ENCODE results near the gene OTOP3.

The OTOP3 gene

DNA sequence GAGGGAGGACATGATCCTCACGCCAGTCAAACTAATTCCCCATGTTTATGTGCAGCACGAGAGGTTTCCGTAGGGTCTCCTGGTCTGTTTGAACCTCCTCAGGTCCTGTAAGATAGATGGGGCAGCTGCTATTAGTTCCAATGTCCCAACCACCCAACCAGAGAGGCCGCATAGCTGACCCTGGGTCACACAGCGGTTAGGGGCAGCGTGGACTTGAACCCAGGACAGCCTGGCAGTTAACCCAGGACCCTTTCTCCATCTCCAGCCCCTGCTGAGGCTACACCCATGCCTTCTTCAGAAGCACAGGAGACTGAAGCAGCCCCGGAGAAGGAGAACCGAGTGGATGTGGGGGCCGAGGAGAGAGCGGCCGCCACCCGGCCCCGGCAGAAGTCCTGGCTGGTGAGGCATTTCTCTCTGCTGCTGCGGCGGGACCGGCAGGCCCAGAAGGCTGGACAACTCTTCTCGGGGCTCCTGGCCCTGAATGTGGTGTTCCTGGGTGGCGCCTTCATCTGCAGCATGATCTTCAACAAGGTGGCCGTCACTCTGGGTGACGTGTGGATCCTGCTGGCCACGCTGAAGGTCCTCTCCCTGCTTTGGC, 5.5 kb downstream of the OTOP3 start (continued):
- TF ChIP-seq, protein P1, sequence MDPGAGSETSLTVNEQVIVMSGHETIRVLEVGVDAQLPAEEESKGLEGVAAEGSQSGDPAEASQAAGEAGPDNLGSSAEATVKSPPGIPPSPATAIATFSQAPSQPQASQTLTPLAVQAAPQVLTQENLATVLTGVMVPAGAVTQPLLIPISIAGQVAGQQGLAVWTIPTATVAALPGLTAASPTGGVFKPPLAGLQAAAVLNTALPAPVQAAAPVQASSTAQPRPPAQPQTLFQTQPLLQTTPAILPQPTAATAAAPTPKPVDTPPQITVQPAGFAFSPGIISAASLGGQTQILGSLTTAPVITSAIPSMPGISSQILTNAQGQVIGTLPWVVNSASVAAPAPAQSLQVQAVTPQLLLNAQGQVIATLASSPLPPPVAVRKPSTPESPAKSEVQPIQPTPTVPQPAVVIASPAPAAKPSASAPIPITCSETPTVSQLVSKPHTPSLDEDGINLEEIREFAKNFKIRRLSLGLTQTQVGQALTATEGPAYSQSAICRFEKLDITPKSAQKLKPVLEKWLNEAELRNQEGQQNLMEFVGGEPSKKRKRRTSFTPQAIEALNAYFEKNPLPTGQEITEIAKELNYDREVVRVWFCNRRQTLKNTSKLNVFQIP (CRISPR knock-in tag; IDR thresholded peaks at IDR 0.05; ENCODE audit: borderline replicate concordance, low read depth): no peak
- TF ChIP-seq RARB (CRISPR knock-in tag; IDR thresholded peaks at IDR 0.05) (no peak), ISL1 (CRISPR knock-in tag; IDR thresholded peaks at IDR 0.05) (no peak), TOX (CRISPR knock-in tag; IDR thresholded peaks at IDR 0.05; ENCODE audit: borderline replicate concordance) (no peak), ARNTL (CRISPR knock-in tag; IDR thresholded peaks at IDR 0.05; ENCODE audit: borderline replicate concordance, low read depth) (no peak), ZNF70 (CRISPR knock-in tag; IDR thresholded peaks at IDR 0.05) (no peak), ZFP30 (CRISPR knock-in tag; IDR thresholded peaks at IDR 0.05) (no peak), TCF4 (CRISPR knock-in tag; IDR thresholded peaks at IDR 0.05; ENCODE audit: borderline replicate concordance) (no peak)

DNA sequence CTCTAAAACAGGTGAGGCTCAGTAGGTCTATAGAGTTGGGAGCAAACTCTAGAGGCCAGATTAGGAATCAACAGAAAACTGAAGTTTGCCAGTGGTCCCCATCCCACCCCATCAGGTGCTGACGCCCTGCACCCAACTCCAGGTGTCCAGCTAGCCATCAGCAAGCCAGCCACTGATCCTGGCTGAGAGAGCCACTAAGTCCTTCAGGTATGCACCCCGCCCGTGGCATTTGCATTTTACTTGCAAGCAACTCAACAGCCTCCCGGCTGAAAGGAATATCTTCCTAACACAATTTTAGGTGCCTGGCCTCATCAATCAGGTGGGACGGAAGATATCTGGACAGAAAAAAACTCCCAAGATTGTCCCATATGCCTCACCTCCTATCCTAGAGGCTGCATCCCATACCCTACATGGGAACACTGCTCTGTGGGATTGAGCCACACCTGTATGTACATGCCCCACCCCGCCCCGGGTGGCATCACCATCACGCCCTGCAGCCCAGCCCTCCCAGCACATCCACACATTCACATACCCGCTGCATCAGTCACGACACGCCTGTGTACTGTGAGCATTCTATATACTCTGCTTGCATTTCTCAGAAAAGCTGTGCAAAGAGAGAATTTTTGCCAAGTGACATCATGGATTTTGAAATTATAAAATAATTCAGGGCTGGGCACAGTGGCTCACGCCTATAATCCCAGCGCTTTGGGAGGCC, 8.3 kb downstream of the OTOP3 start:
- no peak for TF ChIP-seq ISL1 (CRISPR knock-in tag; IDR thresholded peaks at IDR 0.05)
- TF ChIP-seq, protein P2, sequence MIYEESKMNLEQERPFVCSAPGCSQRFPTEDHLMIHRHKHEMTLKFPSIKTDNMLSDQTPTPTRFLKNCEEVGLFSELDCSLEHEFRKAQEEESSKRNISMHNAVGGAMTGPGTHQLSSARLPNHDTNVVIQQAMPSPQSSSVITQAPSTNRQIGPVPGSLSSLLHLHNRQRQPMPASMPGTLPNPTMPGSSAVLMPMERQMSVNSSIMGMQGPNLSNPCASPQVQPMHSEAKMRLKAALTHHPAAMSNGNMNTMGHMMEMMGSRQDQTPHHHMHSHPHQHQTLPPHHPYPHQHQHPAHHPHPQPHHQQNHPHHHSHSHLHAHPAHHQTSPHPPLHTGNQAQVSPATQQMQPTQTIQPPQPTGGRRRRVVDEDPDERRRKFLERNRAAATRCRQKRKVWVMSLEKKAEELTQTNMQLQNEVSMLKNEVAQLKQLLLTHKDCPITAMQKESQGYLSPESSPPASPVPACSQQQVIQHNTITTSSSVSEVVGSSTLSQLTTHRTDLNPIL (CRISPR knock-in tag; IDR thresholded peaks at IDR 0.05; ENCODE audit: low read depth): no peak
- no peak for TF ChIP-seq RARB (CRISPR knock-in tag; IDR thresholded peaks at IDR 0.05)
- TF ChIP-seq OSR1 (CRISPR knock-in tag; IDR thresholded peaks at IDR 0.05): no peak
- TF ChIP-seq ARNTL (CRISPR knock-in tag; IDR thresholded peaks at IDR 0.05; ENCODE audit: borderline replicate concordance, low read depth): no peak
- TF ChIP-seq ZNF565 (CRISPR knock-in tag; conservative IDR thresholded peaks at IDR 0.05; ENCODE audit: low read depth): no peak
- TF ChIP-seq TCF4 (CRISPR knock-in tag; IDR thresholded peaks at IDR 0.05; ENCODE audit: borderline replicate concordance): no peak
- TF ChIP-seq, protein P1 (CRISPR knock-in tag; IDR thresholded peaks at IDR 0.05; ENCODE audit: borderline replicate concordance, low read depth): no peak
- TF ChIP-seq ZFP30 (CRISPR knock-in tag; IDR thresholded peaks at IDR 0.05): no peak
- TF ChIP-seq ESRRG (CRISPR knock-in tag; IDR thresholded peaks at IDR 0.05): no peak
- TF ChIP-seq GLIS3 (CRISPR knock-in tag; IDR thresholded peaks at IDR 0.05): no peak
- TF ChIP-seq BACH2 (CRISPR knock-in tag; IDR thresholded peaks at IDR 0.05; ENCODE audit: borderline replicate concordance): no peak
- no peak for TF ChIP-seq SNAI2 (CRISPR knock-in tag; IDR thresholded peaks at IDR 0.05)
- TF ChIP-seq, protein P3, sequence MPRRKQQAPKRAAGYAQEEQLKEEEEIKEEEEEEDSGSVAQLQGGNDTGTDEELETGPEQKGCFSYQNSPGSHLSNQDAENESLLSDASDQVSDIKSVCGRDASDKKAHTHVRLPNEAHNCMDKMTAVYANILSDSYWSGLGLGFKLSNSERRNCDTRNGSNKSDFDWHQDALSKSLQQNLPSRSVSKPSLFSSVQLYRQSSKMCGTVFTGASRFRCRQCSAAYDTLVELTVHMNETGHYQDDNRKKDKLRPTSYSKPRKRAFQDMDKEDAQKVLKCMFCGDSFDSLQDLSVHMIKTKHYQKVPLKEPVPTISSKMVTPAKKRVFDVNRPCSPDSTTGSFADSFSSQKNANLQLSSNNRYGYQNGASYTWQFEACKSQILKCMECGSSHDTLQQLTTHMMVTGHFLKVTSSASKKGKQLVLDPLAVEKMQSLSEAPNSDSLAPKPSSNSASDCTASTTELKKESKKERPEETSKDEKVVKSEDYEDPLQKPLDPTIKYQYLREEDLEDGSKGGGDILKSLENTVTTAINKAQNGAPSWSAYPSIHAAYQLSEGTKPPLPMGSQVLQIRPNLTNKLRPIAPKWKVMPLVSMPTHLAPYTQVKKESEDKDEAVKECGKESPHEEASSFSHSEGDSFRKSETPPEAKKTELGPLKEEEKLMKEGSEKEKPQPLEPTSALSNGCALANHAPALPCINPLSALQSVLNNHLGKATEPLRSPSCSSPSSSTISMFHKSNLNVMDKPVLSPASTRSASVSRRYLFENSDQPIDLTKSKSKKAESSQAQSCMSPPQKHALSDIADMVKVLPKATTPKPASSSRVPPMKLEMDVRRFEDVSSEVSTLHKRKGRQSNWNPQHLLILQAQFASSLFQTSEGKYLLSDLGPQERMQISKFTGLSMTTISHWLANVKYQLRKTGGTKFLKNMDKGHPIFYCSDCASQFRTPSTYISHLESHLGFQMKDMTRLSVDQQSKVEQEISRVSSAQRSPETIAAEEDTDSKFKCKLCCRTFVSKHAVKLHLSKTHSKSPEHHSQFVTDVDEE (CRISPR knock-in tag; IDR thresholded peaks at IDR 0.05): no peak
- TF ChIP-seq TOX (CRISPR knock-in tag; IDR thresholded peaks at IDR 0.05; ENCODE audit: borderline replicate concordance): no peak
- TF ChIP-seq, protein P4, sequence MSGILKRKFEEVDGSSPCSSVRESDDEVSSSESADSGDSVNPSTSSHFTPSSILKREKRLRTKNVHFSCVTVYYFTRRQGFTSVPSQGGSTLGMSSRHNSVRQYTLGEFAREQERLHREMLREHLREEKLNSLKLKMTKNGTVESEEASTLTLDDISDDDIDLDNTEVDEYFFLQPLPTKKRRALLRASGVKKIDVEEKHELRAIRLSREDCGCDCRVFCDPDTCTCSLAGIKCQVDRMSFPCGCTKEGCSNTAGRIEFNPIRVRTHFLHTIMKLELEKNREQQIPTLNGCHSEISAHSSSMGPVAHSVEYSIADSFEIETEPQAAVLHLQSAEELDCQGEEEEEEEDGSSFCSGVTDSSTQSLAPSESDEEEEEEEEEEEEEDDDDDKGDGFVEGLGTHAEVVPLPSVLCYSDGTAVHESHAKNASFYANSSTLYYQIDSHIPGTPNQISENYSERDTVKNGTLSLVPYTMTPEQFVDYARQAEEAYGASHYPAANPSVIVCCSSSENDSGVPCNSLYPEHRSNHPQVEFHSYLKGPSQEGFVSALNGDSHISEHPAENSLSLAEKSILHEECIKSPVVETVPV (CRISPR knock-in tag; IDR thresholded peaks at IDR 0.05): no peak
- ATAC-seq: no peak; the same call in 2 of the 3 replicates

DNA sequence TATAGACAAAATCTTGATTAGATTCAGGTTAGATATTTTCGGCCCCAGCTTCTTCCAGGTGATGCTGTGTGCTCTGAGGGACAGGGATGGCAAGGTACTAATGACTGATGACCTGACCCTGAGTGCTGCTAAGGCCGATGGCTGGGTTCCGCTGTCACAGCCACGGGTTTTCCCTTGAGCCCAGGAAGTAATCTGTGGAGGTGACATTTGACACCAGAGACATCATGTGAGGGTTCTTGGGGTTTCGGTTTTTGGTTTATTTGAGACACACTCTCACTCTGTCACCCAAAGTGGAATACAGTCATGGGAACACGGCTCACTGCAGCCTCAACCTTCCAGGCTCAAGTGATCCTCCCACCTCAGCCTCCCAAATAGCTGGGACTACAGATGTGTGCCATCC, 9.8 kb downstream of the OTOP3 start:
- ATAC-seq: no peak
- no peak for TF ChIP-seq GLIS3 (CRISPR knock-in tag; IDR thresholded peaks at IDR 0.05)
- TF ChIP-seq, protein P1 (CRISPR knock-in tag; IDR thresholded peaks at IDR 0.05; ENCODE audit: borderline replicate concordance, low read depth): no peak
- TF ChIP-seq, protein P3 (CRISPR knock-in tag; IDR thresholded peaks at IDR 0.05): no peak
- TF ChIP-seq ARNTL (CRISPR knock-in tag; IDR thresholded peaks at IDR 0.05; ENCODE audit: borderline replicate concordance, low read depth): no peak
- TF ChIP-seq TOX (CRISPR knock-in tag; IDR thresholded peaks at IDR 0.05; ENCODE audit: borderline replicate concordance): no peak
- TF ChIP-seq CSDC2 (CRISPR knock-in tag; IDR thresholded peaks at IDR 0.05): no peak
- TF ChIP-seq ZNF8 (CRISPR knock-in tag; IDR thresholded peaks at IDR 0.05): no peak
- TF ChIP-seq, protein P4 (CRISPR knock-in tag; IDR thresholded peaks at IDR 0.05): no peak
- TF ChIP-seq RARB (CRISPR knock-in tag; IDR thresholded peaks at IDR 0.05): no peak
- no peak for TF ChIP-seq ZNF70 (CRISPR knock-in tag; IDR thresholded peaks at IDR 0.05)
